Ishikawa (cell line): ENCODE measurements around the gene CTSK.

Experiments used
- CEBPB ChIP-seq: IDR thresholded peaks from 2 replicates; pipeline ENCODE4 v1.6.1; 2012
- CREB1 ChIP-seq: IDR thresholded peaks from 2 replicates; pipeline ENCODE4 v1.6.1; 2012; ENCODE audit warnings: low read depth
- EGR1 ChIP-seq: IDR thresholded peaks from 2 replicates; pipeline ENCODE4 v1.6.1; 2012
- EP300 ChIP-seq: IDR thresholded peaks from 2 replicates; pipeline ENCODE4 v1.6.1; 2012; ENCODE audit warnings: borderline replicate concordance
- FOXM1 ChIP-seq: IDR thresholded peaks from 2 replicates; pipeline ENCODE4 v1.6.1; 2012; ENCODE audit warnings: low read depth, borderline replicate concordance
- NFIC ChIP-seq: IDR thresholded peaks from 2 replicates; pipeline ENCODE4 v1.6.1; 2012
- RAD21 ChIP-seq: IDR thresholded peaks from 2 replicates; pipeline ENCODE4 v1.6.1; 2012; ENCODE audit warnings: low read depth
- TAF1 ChIP-seq: IDR thresholded peaks from 2 replicates; pipeline ENCODE4 v1.6.1; 2012; ENCODE audit warnings: low read depth, mild to moderate bottlenecking
- TCF12 ChIP-seq: IDR thresholded peaks from 2 replicates; pipeline ENCODE4 v1.6.1; 2012; ENCODE audit warnings: low read depth
- TEAD4 ChIP-seq: IDR thresholded peaks from 2 replicates; pipeline ENCODE4 v1.6.1; 2012
- YY1 ChIP-seq: IDR thresholded peaks from 2 replicates; pipeline ENCODE4 v1.6.1; 2012; ENCODE audit warnings: low read depth
- ZBTB7A ChIP-seq: IDR thresholded peaks from 2 replicates; pipeline ENCODE4 v1.6.1; 2012; ENCODE audit warnings: low read depth
- TF ChIP-seq, protein P1 (sequence below): IDR thresholded peaks from 2 replicates; pipeline ENCODE4 v1.6.1; 2012
- TF ChIP-seq, protein P2 (sequence below): IDR thresholded peaks from 2 replicates; pipeline ENCODE4 v1.6.1; 2012
- TF ChIP-seq, protein P3 (sequence below): IDR thresholded peaks from 2 replicates; pipeline ENCODE4 v1.6.1; 2012; ENCODE audit warnings: low read depth, mild to moderate bottlenecking

Gene CTSK

DNA sequence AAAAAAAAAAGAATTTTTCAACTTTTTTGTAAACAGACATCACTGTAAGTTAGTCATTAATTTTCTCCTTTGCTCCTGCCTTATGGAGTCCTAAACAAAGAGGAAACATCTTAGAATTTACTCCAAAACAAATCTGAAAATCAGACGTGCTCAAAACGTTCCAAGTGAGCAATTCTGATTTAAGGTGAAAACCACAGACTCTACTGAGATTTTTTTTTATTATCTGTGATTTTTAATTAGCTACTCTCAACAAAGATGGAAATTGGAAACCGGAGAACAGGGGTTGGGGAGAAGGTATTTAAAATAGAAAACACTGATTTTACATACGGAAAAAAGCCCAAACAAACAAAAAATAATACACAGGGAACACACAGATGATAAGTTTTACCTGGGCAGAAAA lies 7.8 kb upstream of the CTSK start:
- TF ChIP-seq EP300 (no peak), NFIC (no peak), RAD21 (no peak), TEAD4 (no peak), TAF1 (no peak), ZBTB7A (no peak), FOXM1 (no peak), CEBPB (no peak), CREB1 (no peak)
- TF ChIP-seq, protein P1, sequence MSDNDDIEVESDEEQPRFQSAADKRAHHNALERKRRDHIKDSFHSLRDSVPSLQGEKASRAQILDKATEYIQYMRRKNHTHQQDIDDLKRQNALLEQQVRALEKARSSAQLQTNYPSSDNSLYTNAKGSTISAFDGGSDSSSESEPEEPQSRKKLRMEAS = no peak
- TF ChIP-seq, protein P2, sequence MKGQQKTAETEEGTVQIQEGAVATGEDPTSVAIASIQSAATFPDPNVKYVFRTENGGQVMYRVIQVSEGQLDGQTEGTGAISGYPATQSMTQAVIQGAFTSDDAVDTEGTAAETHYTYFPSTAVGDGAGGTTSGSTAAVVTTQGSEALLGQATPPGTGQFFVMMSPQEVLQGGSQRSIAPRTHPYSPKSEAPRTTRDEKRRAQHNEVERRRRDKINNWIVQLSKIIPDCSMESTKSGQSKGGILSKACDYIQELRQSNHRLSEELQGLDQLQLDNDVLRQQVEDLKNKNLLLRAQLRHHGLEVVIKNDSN = no peak

DNA sequence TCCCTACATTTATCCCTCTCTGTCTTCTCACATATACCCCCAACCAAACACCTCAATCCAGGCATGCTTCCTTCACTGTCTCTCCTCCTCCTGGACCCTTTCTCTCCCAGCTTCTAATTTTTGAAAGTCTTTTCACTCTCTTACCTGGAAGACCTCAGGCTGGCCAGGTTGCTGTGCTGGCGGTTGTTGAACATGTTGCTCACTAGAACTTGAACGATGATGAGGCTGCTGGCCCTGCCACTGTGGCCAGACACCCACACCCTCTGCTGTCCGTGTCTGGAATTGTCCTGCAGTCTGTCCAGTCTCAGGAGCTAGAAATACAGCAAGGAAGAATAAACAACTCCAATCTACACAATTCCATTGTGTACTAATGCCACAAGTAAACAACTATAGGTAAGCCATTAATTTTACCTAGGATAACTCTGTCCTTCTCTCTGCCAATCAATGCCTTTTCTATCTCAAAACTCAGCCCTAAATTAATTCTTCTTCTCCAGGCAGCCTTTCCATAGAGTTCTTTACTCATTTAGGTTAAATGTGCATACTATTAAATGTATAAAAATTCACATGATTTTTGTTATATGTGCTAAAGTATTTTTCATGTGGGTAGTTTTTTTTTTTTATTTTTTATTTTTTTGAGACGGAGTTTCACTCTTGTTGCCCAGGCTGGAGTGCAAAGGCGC lies 5.1 kb upstream of the CTSK start:
- TF ChIP-seq RAD21 (peak; percentile 71), CEBPB (no peak), ZBTB7A (no peak), EGR1 (no peak), EP300 (no peak)

DNA sequence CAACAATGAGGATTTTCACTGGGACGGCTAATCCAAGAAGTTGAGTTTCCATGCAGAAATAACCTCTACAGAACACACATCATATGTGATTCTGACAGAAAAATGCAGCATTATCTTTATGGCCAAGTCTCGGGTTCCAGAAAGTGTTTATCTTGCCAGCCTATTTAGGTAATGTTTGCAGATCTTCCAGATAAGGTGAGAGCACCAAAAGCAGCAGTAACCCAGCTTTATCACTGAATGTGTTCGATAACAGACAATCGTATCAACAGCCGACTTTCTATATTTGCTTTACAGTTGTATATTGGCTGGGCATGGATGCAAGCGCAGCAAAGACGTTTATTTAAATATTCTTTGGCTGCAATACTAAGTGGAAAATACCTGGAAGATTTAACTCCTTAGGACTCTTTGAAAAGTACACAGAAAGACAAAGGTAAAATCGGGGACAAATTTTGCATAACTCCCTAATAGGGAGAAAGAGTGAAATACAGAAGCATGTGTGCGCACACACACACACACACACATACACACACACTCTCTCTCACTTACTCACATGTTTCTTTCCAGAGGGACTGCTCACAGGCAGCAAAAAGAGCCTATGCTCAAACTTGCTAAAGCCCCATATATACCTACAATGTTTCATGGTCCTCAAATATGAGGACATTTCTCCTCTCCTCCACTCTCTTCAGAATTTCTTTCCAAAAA lies 3.0 kb upstream of the CTSK start:
- TF ChIP-seq, protein P2 = no peak
- TF ChIP-seq EP300 (no peak), ZBTB7A (no peak), TAF1 (no peak), YY1 (no peak), CREB1 (no peak), RAD21 (no peak), NFIC (no peak), TEAD4 (no peak), CEBPB (no peak), FOXM1 (no peak), TCF12 (no peak), EGR1 (no peak)
- TF ChIP-seq, protein P1 = no peak
- TF ChIP-seq, protein P3, sequence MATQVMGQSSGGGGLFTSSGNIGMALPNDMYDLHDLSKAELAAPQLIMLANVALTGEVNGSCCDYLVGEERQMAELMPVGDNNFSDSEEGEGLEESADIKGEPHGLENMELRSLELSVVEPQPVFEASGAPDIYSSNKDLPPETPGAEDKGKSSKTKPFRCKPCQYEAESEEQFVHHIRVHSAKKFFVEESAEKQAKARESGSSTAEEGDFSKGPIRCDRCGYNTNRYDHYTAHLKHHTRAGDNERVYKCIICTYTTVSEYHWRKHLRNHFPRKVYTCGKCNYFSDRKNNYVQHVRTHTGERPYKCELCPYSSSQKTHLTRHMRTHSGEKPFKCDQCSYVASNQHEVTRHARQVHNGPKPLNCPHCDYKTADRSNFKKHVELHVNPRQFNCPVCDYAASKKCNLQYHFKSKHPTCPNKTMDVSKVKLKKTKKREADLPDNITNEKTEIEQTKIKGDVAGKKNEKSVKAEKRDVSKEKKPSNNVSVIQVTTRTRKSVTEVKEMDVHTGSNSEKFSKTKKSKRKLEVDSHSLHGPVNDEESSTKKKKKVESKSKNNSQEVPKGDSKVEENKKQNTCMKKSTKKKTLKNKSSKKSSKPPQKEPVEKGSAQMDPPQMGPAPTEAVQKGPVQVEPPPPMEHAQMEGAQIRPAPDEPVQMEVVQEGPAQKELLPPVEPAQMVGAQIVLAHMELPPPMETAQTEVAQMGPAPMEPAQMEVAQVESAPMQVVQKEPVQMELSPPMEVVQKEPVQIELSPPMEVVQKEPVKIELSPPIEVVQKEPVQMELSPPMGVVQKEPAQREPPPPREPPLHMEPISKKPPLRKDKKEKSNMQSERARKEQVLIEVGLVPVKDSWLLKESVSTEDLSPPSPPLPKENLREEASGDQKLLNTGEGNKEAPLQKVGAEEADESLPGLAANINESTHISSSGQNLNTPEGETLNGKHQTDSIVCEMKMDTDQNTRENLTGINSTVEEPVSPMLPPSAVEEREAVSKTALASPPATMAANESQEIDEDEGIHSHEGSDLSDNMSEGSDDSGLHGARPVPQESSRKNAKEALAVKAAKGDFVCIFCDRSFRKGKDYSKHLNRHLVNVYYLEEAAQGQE = no peak

DNA sequence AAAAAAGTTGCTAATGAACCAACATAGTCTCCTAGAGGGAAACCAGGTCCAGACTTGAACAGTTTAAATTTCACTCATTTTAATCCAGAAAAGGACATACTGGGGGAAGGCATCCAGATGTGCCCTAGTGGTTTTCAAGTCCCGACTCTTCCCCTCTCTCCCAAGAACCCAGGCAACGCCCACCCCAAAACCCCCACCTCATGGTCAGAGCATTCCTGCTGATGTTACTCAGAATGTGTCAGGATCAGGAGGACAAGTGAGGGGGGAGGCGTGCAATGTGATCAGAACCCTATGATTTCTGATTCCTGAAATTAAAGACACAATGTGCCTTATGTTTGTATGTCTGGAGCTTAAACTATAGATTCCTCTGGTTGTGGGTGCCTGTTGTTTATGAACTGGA lies 1.6 kb upstream of the CTSK start:
- TF ChIP-seq EP300 = no peak
- TF ChIP-seq EGR1 = no peak
- no peak for TF ChIP-seq CREB1
- TF ChIP-seq TCF12 = no peak
- TF ChIP-seq, protein P1 = no peak
- no peak for TF ChIP-seq NFIC
- TF ChIP-seq, protein P3 = no peak
- no peak for TF ChIP-seq YY1
- no peak for TF ChIP-seq TEAD4
- no peak for TF ChIP-seq ZBTB7A
- no peak for TF ChIP-seq CEBPB
- TF ChIP-seq, protein P2 = no peak
- TF ChIP-seq TAF1 = no peak
- no peak for TF ChIP-seq FOXM1
- TF ChIP-seq RAD21 = no peak

DNA sequence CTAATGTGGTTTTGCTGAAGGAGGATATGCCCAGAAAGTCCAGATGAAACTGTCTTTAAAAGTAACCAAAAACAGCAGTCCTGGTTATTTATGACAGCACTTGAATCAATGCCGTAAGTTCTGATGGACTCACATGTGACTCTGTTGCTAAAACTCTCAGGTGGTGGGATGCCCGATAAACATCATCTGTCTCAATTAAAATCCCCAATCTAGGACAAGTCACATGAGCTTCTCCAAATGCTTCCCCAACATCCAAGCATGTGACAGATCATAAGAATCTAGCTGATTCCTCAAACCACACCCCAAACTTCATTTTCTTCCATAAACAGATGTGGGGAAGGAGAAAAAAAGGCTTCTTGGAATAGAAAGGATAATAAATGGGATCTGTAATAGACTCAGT lies 786 bp upstream of the CTSK start:
- TF ChIP-seq, protein P2 = no peak
- TF ChIP-seq CEBPB (no peak), TEAD4 (no peak), ZBTB7A (no peak), TAF1 (no peak), EP300 (no peak), CREB1 (no peak), EGR1 (no peak), YY1 (no peak), TCF12 (no peak), RAD21 (no peak), FOXM1 (no peak), NFIC (no peak)
- TF ChIP-seq, protein P1 = no peak
- TF ChIP-seq, protein P3 = no peak
